NCI-H748 (cell line): ENCODE measurements around the gene SURF6.
"Not testable (repeated sequence)": the region's sequence is repeated elsewhere in the genome, so short reads cannot be mapped to it uniquely, and the experiment has no call there.

Source experiments
- DNase-seq: peaks from one replicate; lab custom pipeline; 2025; ENCODE audit not compliant: unreplicated experiment; lab: John Stamatoyannopoulos, UW

The SURF6 gene

GRCh38 chr9:133301253-133302230 lies 34.4 kb downstream of the SURF6 start:
- no peak for DNase-seq

GRCh38 chr9:133299996-133300395 lies 36.0 kb downstream of the SURF6 start:
- not testable (repeated sequence) for DNase-seq

GRCh38 chr9:133294257-133294656 lies 41.7 kb downstream of the SURF6 start:
- DNase-seq = no peak

- DNase-seq = no peak
Measured at GRCh38 chr9:133290751-133291302, 45.2 kb downstream of the SURF6 start.

GRCh38 chr9:133286523-133286922 lies 49.5 kb downstream of the SURF6 start:
- DNase-seq = no peak

GRCh38 chr9:133285252-133285775 lies 50.7 kb downstream of the SURF6 start:
- no peak for DNase-seq

GRCh38 chr9:133284362-133284761 lies 51.6 kb downstream of the SURF6 start:
- DNase-seq = no peak

- not testable (repeated sequence) for DNase-seq
Measured at GRCh38 chr9:133283255-133284032, 52.5 kb downstream of the SURF6 start.

- peak; percentile 58 for DNase-seq
Measured at GRCh38 chr9:133282464-133283238, 53.3 kb downstream of the SURF6 start.

- no peak for DNase-seq
Measured at GRCh38 chr9:133280392-133280791, 55.6 kb downstream of the SURF6 start.
